Transverse colon (tissue), 3 donors: ENCODE data around the gene MAP4K1.

ENCODE experiments used
- POLR2A ChIP-seq: fragments of 450-650 bp; IDR thresholded peaks from one replicate; pipeline ENCODE4 v1.6.1; 2016; ENCODE audit warnings: antibody characterized with exemption, mild to moderate bottlenecking, moderate library complexity
- TF ChIP-seq, protein P1 (sequence below), 5 experiments: fragments of 200-600 bp in 3 of 5; fragments of 450-650 bp in 2 of 5; sonication (generic) in 3 of 5; IDR thresholded peaks; 1 replicate in 2 of 5; 2 replicates in 3 of 5; pipeline ENCODE4 v1.5.1; 2016 to 2017; ENCODE audit warnings: antibody characterized with exemption in 5 of 5, inconsistent platforms in 3 of 5, mild to moderate bottlenecking in 2 of 5, moderate library complexity in 1 of 5

DNA sequence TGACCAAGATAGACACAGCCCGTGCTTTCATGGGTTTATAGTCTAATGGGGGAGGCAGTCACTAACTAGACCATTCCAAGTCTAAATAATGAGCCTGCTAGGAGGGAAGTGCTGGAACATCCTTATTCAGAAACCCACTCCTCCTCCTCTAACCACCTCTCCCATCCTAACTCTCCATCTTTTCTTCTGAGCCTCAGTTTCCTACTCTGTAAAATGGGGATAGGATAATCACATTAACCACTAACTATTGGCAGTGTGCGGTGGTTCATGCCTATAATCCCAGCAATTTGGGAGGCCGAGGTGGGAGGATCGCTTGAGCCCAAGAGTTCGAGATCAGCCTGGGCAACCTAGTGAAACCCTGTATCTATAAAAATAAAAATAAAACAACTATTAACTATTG lies 68.7 kb downstream of the MAP4K1 start:
- TF ChIP-seq, protein P1, sequence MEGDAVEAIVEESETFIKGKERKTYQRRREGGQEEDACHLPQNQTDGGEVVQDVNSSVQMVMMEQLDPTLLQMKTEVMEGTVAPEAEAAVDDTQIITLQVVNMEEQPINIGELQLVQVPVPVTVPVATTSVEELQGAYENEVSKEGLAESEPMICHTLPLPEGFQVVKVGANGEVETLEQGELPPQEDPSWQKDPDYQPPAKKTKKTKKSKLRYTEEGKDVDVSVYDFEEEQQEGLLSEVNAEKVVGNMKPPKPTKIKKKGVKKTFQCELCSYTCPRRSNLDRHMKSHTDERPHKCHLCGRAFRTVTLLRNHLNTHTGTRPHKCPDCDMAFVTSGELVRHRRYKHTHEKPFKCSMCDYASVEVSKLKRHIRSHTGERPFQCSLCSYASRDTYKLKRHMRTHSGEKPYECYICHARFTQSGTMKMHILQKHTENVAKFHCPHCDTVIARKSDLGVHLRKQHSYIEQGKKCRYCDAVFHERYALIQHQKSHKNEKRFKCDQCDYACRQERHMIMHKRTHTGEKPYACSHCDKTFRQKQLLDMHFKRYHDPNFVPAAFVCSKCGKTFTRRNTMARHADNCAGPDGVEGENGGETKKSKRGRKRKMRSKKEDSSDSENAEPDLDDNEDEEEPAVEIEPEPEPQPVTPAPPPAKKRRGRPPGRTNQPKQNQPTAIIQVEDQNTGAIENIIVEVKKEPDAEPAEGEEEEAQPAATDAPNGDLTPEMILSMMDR (IDR thresholded peaks at IDR 0.05): no peak
- no peak for TF ChIP-seq POLR2A
